Measurements from ENCODE around the gene MYMK.

The MYMK gene

GRCh38 chr9:133529457-133529856, 4.7 kb upstream of the MYMK start:
- no peak for TF ChIP-seq CTCF (IDR thresholded peaks at IDR 0.05; ENCODE audit: low read depth, low read length)
- H3K4me3 ChIP-seq (ENCODE audit: low read depth, low read length), result no peak overlapping the region

GRCh38 chr9:133528876-133529241, 4.1 kb upstream of the MYMK start:
- H3K4me3 ChIP-seq (ENCODE audit: low read depth, low read length), result no peak overlapping the region
- no peak for TF ChIP-seq CTCF (IDR thresholded peaks at IDR 0.05; ENCODE audit: low read depth, low read length)

GRCh38 chr9:133528001-133528875, 3.5 kb upstream of the MYMK start:
- H3K4me3 ChIP-seq (ENCODE audit: low read depth, low read length), result no peak overlapping the region
- no peak for TF ChIP-seq CTCF (IDR thresholded peaks at IDR 0.05; ENCODE audit: low read depth, low read length)

- no peak overlapping the region for H3K4me3 ChIP-seq (ENCODE audit: low read depth, low read length)
- no peak for TF ChIP-seq CTCF (IDR thresholded peaks at IDR 0.05; ENCODE audit: low read depth, low read length)
Measured at GRCh38 chr9:133527444-133527920, 2.7 kb upstream of the MYMK start.

GRCh38 chr9:133526721-133527321, 2.1 kb upstream of the MYMK start:
- no peak overlapping the region for H3K4me3 ChIP-seq (ENCODE audit: low read depth, low read length)
- TF ChIP-seq CTCF (IDR thresholded peaks at IDR 0.05; ENCODE audit: low read depth, low read length), result no peak

GRCh38 chr9:133525677-133526076, 918 bp upstream of the MYMK start:
- no peak for TF ChIP-seq CTCF (IDR thresholded peaks at IDR 0.05; ENCODE audit: low read depth, low read length)
- H3K4me3 ChIP-seq (ENCODE audit: low read depth, low read length), result no peak overlapping the region

GRCh38 chr9:133524146-133524545, 613 bp downstream of the MYMK start:
- no peak for TF ChIP-seq CTCF (IDR thresholded peaks at IDR 0.05; ENCODE audit: low read depth, low read length)

More at GRCh38 chr9:133524146-133524545, 613 bp downstream of the MYMK start:
- no peak overlapping the region for H3K4me3 ChIP-seq (ENCODE audit: low read depth, low read length)

All from WI38 (cell line).